Type B pancreatic cell (in vitro differentiated cells): ENCODE results near the gene BTBD19. TPM values are rescaled to one million over a fixed set of nuclear protein-coding genes. Genes with fewer than 3 reads are reported as not detected.
"Not testable (repeated sequence)": the region's sequence is repeated elsewhere in the genome, so short reads cannot be mapped to it uniquely, and the experiment has no call there.

ENCODE experiments used
- DNase-seq: peaks from one replicate; pipeline ENCODE4 v3.0.0; 2021; ENCODE audit warnings: mixed read lengths; ENCODE audit not compliant: unreplicated experiment; ENCODE audit errors: extremely low spot score
- H3K27ac Mint-ChIP-seq: 2 replicates; pipeline ENCODE4 v1.8.0; 2021; ENCODE audit warnings: mild to moderate bottlenecking, mixed read lengths
- H3K27me3 Mint-ChIP-seq: 2 replicates; pipeline ENCODE4 v1.8.0; 2021; ENCODE audit warnings: mixed read lengths
- H3K36me3 Mint-ChIP-seq: 2 replicates; pipeline ENCODE4 v1.8.0; 2021; ENCODE audit warnings: mixed read lengths
- H3K4me1 Mint-ChIP-seq: one replicate; pipeline ENCODE4 v1.8.0; 2021; ENCODE audit warnings: mixed read lengths; ENCODE audit not compliant: unreplicated experiment
- H3K4me3 Mint-ChIP-seq: 2 replicates; pipeline ENCODE4 v1.8.0; 2021; ENCODE audit warnings: mild to moderate bottlenecking, mixed read lengths
- H3K9me3 Mint-ChIP-seq: 2 replicates; pipeline ENCODE4 v1.8.0; 2021; ENCODE audit warnings: mixed read lengths
- total RNA-seq: library from RNA; stranded (reverse); gene quantifications from 2 replicates; pipeline ENCODE4 v1.2.1, GENCODE V29; 2021; ENCODE audit warnings: low replicate concordance
- TF ChIP-seq, protein P1 (sequence below): fragments of 200-600 bp; sonication (generic); conservative IDR thresholded peaks from 2 replicates; pipeline ENCODE4 v1.5.0; 2021; ENCODE audit warnings: antibody characterized with exemption, mild to moderate bottlenecking

Gene BTBD19
- total RNA-seq, 1 donor from 2014 or later: 10.3 TPM

DNA sequence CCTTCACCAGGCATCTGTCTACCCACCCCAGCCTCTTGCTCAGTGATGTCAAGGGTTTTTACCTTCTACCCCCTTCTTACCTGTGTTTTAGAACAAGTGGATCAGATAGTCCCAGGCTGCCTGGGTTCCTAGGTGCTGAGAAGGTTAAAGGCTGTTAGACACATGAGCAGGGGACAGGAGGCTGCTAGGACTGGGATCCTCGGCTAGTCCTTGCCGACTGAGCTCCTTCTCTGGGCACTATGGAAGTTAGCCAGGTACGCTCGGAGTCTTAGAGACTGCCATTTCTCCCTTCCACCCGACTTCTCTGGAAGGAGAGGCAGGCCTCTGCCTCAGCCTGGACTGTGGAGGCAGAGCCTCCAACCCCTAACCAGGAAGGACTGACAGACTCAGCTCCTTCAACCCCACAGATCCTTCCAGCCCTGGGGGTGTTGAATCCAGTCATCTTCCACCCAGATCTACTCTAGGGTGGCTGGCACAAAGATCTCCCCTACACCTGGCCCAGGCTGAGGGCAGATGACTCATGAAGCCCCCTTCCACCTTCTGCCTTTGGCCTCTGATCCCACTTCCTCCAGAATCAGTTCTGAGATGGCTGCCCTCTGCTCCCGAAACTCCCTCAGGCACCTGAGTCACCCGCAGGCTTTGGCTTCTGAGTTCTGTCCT, 1.5 kb upstream of the BTBD19 start, which contains the start of gene DYNLT4:
TSS of gene DYNLT4 (minus strand) at position 648 of the 660 bp plus-strand sequence. CDS start 683 bp downstream, outside the sequence.
- TF ChIP-seq, protein P1, sequence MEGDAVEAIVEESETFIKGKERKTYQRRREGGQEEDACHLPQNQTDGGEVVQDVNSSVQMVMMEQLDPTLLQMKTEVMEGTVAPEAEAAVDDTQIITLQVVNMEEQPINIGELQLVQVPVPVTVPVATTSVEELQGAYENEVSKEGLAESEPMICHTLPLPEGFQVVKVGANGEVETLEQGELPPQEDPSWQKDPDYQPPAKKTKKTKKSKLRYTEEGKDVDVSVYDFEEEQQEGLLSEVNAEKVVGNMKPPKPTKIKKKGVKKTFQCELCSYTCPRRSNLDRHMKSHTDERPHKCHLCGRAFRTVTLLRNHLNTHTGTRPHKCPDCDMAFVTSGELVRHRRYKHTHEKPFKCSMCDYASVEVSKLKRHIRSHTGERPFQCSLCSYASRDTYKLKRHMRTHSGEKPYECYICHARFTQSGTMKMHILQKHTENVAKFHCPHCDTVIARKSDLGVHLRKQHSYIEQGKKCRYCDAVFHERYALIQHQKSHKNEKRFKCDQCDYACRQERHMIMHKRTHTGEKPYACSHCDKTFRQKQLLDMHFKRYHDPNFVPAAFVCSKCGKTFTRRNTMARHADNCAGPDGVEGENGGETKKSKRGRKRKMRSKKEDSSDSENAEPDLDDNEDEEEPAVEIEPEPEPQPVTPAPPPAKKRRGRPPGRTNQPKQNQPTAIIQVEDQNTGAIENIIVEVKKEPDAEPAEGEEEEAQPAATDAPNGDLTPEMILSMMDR: no peak
- peaks cover 17% of the 10 kb centered on the region for H3K36me3 Mint-ChIP-seq
- no peaks in the 10 kb centered on the region for H3K27me3 Mint-ChIP-seq
- peaks cover 40% of the 10 kb centered on the region for H3K4me1 Mint-ChIP-seq
- peak within 1 kb of the TSS; percentile 75 for H3K4me3 Mint-ChIP-seq
- peak within 1 kb of the TSS; percentile 100 for H3K27ac Mint-ChIP-seq
- H3K9me3 Mint-ChIP-seq: no peaks in the 10 kb centered on the region
- no peak for DNase-seq

DNA sequence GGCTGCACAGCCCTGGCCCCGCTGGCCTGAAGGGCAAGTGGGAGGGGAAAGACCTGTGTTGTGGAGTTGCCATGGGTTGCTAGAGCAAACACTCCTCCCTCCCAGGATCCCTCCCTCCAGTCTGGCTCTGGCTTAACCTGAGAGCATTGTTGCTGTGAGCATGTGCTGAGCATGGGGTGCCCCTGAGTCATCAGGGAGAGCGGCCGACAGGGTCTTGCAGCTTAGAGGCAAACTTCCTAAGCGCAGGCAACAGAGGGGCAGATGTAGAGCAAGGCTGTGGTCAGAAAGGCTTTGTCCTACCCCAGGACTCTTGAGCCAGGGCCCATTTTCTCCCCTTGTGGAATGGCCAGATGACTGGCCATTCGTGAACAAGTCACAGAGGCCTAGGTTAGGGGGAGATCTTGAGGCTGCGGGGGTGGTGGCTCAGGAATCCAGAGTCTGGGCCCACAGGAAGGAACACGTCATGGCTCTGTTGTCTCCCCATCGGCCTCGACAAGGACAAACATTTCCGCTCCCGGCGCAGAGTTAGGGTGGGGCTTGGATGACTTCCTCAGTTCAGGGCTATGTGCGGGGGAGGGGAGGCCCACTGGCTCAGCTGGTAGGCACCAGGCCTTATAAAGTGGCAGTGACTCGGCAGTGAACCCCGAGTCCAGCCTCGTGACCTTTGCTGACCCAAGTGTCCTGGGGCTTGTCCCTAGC, 810 bp upstream of the BTBD19 start:
- H3K4me1 Mint-ChIP-seq: peaks cover 39% of the 10 kb centered on the region
- no peak for DNase-seq
- peaks cover 12% of the 10 kb centered on the region for H3K36me3 Mint-ChIP-seq
- H3K4me3 Mint-ChIP-seq: peak overlapping the region; percentile 75
- TF ChIP-seq, protein P1: no peak
- H3K27ac Mint-ChIP-seq: peak overlapping the region; percentile 100
- H3K9me3 Mint-ChIP-seq: no peaks in the 10 kb centered on the region
- no peaks in the 10 kb centered on the region for H3K27me3 Mint-ChIP-seq

DNA sequence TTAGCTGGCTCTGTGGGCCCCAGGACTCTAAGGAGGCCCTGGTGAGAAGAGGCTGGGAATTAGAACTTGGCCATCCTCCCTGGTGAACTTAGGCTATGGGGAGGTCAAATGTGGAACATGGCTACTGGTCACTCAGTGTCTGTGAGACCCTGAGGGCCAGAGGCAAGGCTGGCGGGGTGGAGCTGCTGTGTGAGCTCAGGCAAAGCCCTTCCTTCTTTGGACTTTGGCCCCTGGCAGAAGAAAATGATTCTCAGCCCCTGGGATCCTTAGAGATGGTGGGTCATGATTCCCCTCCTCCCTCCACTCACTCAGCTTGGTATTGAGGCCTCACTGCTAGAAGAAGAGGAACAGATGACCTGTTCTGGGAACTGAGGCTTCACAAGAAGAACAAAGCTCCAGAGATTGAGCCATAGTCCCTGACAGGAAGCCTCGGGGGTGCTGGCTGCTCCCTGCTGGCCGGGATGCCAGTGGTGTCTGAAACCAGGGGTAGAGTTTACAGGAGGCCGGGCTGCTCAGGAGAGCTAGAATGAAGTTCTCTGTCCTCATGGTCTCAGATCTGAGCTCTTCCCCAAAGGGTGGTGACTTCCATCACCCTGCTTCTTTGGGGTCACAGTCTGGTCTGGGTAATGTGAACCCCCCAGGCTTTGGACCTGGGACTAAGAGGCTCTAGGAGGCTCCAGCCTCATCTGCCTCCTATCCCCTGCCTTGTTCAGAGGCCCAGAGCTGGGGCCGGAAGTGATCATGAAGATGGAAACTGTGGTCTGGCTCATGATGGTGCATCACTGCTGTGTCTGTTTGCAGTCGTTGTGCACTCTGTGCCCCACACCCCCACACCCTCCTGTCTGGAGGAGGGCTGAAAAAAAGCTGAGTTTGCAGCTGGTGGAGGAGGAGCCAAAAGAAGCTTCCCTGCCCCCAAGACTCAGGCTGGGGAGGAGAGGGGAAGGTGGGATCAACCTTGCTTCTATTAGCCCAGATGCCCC, 905 bp downstream of the BTBD19 start:
- TF ChIP-seq, protein P1: no peak
- Mint-ChIP-seq H3K27ac (peak overlapping the region; percentile 100), H3K4me3 (peak overlapping the region; percentile 75), H3K9me3 (no peaks in the 10 kb centered on the region), H3K27me3 (no peaks in the 10 kb centered on the region), H3K36me3 (peaks cover 8% of the 10 kb centered on the region), H3K4me1 (peaks cover 39% of the 10 kb centered on the region)
- DNase-seq: no peak

DNA sequence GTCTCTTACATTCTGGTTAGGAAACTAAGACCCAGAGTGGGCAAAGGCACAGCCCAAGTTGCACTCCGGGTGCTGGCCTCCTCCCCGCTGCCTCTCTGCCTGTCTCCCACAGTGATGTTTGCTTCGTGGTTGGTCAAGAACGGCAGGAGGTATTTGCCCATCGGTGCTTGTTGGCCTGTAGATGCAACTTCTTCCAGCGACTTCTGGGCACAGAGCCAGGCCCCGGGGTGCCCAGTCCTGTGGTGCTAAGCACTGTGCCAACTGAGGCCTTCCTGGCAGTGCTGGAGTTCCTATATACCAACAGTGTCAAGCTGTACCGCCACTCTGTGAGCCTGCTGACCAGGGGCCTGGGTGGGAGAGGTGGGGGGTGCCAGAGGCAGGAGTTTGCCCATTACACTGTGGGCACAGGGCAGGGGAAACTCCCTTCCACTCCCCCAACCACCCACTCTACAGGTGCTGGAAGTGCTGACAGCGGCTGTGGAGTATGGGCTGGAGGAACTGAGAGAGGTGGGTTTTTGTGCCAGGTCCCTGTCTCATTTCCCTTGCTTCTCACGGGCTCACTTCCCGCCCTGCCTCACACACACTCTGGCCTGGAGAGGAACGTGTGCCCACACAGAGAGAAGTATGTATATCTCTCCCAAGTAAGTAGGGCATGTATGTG, 1.9 kb downstream of the BTBD19 start:
- peaks cover 5% of the 10 kb centered on the region for H3K9me3 Mint-ChIP-seq
- peaks cover 12% of the 10 kb centered on the region for H3K36me3 Mint-ChIP-seq
- peak overlapping the region; percentile 79 for H3K27ac Mint-ChIP-seq
- no peaks in the 10 kb centered on the region for H3K27me3 Mint-ChIP-seq
- TF ChIP-seq, protein P1: no peak
- H3K4me1 Mint-ChIP-seq: peaks cover 46% of the 10 kb centered on the region
- no peak for DNase-seq
- H3K4me3 Mint-ChIP-seq: peak overlapping the region; percentile 75

DNA sequence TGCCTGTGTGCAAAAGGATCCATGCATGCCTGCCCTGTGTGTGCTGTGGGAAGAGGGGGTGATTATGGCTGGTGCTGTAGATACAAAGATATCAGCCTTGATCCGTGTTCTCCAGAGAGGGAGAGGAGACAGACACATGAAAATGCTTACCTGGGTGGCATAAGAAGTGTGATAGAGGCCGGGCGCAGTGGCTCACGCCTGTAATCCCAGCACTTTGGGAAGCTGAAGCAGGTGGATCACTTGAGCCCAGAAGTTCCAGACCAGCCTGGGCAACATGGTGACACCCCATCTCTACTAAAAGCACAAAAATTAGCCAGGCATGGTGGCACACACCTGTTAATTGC, 2.4 kb downstream of the BTBD19 start:
- Mint-ChIP-seq H3K4me3 (peak overlapping the region; percentile 54), H3K36me3 (peaks cover 12% of the 10 kb centered on the region), H3K4me1 (peaks cover 49% of the 10 kb centered on the region), H3K27ac (peak overlapping the region; percentile 79)
- not testable (repeated sequence) for H3K9me3 Mint-ChIP-seq, H3K27me3 Mint-ChIP-seq, DNase-seq
